NCI-H748 (cell line): ENCODE measurements around the gene RBM8A.
"Not testable (repeated sequence)": the region's sequence is repeated elsewhere in the genome, so short reads cannot be mapped to it uniquely, and the experiment has no call there.

ENCODE experiments used
- DNase-seq: peaks from one replicate; lab custom pipeline; 2025; ENCODE audit not compliant: unreplicated experiment; lab: John Stamatoyannopoulos, UW

RBM8A gene

DNA sequence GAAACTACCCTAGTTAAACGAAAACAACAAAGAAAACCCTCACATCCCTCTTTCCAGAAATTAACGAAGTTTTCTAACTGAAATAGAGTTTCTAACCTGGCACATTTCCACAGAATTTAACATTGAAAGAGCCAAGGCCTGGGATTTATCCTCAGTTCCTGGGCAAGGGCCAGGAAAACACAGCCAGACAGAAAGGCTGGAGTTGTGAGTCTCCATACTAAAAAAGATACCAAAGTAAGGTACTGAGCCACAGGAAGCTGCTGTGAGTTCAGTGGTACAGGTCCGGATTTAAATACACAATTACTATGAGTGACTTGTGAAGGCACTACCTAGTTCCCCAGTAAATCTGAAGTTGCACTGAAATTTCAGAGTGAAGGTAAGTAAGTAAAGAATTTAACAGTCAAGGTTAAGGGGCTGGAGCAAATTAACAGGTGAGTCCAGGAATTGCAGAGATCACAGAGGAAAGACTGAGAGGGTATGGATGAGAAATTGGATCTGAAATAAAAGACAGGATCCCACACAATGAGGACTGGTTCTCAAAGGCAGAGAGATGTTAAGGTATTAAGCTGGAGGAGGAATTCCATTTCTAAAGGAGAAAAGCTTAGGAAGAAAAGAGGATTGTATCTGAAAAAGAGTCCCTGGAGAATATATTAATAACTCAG lies 29.6 kb upstream of the RBM8A start:
- no peak for DNase-seq

GRCh38 chr1:145956361-145956760 lies 29.1 kb upstream of the RBM8A start:
- no peak for DNase-seq

DNA sequence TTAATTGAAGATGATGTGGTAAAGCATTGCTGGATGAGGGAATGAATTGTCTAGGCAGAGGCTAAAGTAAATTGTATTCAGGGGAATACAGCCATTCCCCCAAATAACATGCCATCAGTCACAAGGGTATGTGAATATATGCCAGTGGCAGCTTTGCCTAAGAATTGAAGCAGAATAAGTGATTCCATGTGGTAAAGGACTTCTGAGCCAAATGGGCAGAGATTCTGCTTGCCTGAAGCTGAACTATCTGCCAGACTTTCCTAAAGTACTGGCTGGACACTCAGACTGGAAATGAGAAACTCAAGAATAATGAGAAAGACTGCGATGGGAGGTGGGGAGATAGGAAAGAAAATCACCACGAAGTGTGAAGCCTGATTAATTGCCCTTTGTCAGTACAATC lies 28.2 kb upstream of the RBM8A start:
- DNase-seq = no peak

GRCh38 chr1:145953861-145954260 lies 26.6 kb upstream of the RBM8A start:
- no peak for DNase-seq

DNA sequence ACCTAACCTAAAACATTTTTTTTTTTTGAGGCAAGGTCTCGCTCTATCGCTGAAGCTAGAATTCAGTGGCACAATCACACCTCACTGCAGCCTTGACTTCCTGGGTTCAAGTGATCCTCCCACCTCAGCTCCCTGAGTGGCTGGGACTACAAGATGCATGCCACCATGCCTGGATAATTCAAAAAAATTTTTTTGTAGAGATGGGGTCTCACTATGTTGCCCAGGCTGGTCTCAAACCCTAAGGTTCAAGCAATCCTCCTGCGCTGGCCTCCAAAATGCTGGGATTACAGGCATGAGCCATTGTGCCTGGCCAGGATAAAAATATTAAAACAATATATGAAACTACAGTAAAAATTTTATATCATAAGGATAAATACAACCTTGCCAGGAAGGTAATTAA lies 25.6 kb upstream of the RBM8A start:
- DNase-seq = no peak

DNA sequence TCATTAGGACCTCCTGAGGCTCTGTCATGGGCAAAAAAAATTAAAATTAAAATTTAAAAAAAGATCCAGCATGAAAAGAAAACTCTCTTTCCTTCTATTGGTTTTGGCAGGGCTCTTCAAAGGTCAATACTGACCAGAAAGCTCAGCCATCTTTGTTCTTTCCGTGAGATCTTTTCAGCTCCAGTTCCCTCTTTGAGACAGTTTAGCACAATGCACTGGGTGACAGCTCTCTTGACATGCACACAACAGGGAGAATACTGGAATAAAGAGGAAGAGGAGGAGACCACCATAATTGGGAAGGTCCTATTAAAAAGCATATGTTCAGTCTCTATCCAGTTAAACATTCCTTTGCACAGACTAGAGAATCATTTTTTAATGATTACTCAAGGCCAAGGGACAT lies 24.2 kb upstream of the RBM8A start:
- DNase-seq = no peak

GRCh38 chr1:145949219-145949618 lies 21.9 kb upstream of the RBM8A start:
- no peak for DNase-seq

DNA sequence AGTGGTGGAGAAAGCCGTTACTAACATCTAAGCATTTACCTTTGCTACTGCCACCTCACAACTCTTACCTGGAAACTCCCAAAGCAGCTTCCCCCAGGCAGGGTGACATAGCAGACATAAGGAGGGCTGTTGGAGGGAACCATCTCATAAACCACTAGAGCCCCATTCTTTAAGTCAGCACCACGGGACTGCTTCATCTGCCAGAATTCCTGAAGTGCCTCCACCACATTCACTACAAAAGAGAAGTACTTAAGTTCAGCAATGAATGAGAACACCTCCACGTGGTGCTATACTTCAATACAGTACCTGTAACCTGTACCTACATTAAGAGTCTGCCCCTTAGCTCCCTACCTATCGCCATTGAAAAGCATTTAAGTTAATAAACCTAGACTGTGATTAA lies 20.3 kb upstream of the RBM8A start:
- no peak for DNase-seq

- DNase-seq = no peak
These were observed 19.2 kb upstream of the RBM8A start for GRCh38 chr1:145946477-145946986.

GRCh38 chr1:145944532-145944931 lies 17.2 kb upstream of the RBM8A start:
- DNase-seq = no peak

DNA sequence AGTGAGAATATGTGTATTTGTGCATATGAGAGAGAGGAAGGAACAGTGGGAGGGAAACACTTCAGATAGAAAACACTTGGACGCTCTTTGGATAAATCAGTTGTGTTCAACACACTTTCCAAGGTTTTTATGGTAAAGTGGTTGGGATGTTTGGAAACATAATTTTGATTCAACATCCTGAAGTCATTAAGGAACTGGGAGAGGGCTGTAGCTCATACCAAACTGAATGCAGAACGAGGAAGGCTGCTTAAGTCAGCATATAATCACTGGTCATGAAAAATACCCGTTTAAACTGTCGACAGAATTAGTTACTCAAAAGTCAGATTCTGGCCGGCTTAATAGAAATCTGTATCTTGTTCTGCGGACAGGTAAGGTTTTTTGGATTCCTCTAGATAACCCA lies 15.6 kb upstream of the RBM8A start:
- DNase-seq = no peak

DNA sequence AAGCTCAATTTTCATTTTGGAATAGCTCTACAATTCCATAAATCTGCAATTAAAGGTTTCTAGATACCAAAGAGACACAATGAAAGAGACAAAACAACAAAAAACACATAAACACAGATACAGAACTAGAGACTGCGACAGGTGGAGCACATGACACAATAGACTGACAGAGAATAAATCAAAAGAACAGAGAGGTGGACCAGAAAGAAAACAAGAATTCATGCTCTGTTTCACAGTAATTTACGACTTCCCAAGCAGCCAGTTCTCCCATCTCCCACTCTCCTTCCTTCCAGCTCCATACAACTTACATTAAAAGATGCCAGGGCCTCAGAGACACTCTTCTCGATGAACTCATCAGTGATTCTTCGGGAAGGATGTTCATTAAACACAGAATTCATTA lies 15.1 kb upstream of the RBM8A start:
- peak; percentile 5 for DNase-seq

- DNase-seq = no peak
These were observed 10.2 kb upstream of the RBM8A start for GRCh38 chr1:145937436-145937835.

- DNase-seq = no peak
These were observed 9.0 kb upstream of the RBM8A start for GRCh38 chr1:145936247-145936646.

DNA sequence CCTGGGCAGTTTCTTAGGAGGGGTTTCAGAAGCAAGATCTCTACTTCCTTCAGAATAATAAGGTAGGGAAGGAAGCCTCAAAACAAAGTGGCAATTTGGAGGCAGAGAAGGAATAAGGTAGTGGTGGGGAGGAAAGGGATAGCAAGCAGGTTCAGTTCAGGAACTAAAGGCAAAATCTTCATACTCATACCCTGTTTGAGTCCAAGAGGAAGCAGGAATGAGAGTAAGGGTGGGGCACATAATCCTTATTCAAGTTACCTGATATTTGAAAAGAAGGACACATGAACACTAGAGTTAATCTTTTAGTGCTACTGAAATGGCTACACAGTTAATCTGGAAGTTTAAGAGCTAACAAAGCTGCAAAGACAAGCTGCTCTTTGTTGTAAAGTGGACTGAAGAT lies 8.4 kb upstream of the RBM8A start:
- no peak for DNase-seq

DNA sequence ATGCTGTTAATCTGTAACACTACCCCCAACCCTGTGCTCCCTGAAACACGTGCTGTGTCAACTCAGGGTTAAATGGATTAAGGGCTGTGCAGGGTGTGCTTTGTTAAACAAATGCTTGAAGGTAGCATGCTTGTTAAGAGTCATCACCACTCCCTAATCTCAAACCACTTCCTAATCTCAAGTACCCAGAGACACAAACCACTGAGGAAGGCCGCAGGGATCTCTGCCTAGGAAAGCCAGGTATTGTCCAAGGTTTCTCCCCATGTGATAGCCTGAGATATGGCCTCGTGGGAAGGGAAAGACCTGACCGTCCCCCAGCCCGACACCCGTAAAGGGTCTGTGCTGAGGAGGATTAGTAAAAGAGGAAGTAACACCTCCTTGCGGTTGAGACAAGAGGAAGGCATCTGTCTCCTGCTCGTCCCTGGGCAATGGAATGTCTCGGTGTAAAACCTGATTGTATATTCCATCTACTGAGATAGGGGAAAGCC lies 5.3 kb upstream of the RBM8A start:
- not testable (repeated sequence) for DNase-seq

GRCh38 chr1:145927916-145928643 lies 796 bp upstream of the RBM8A start:
- DNase-seq = peak; percentile 38

GRCh38 chr1:145926686-145927062 lies 610 bp downstream of the RBM8A start:
- peak; percentile 34 for DNase-seq

DNA sequence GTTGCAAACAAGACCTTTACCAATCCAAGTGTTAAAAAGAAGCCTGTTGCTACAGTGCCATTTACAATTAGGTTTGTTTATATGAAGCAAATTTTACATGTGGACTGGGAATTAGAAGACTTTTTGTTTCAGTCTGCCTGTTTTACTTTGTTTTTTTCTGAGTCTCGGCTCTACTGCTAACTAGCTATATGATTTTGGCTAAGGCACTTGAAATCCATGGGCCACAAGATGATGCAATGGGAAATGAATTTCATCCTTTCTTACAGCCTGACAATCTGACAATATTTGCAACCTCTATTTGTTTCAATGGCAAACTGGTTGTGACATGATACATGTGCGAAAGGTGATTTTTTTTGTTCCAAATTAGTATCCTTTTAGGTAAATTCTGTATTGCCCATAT lies 5.0 kb downstream of the RBM8A start:
- DNase-seq = no peak

DNA sequence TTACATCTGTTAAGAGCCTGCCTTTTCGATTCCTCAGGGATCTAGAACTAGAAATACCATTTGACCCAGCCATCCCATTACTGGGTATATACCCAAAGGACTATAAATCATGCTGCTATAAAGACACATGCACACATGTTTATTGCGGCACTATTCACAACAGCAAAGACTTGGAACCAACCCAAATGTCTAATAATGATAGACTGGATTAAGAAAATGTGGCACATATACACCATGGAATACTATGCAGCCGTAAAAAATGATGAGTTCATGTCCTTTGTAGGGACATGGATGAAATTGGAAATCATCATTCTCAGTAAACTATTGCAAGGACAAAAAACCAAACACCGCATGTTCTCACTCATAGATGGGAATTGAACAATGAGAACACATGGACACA lies 7.0 kb downstream of the RBM8A start:
- not testable (repeated sequence) for DNase-seq

DNA sequence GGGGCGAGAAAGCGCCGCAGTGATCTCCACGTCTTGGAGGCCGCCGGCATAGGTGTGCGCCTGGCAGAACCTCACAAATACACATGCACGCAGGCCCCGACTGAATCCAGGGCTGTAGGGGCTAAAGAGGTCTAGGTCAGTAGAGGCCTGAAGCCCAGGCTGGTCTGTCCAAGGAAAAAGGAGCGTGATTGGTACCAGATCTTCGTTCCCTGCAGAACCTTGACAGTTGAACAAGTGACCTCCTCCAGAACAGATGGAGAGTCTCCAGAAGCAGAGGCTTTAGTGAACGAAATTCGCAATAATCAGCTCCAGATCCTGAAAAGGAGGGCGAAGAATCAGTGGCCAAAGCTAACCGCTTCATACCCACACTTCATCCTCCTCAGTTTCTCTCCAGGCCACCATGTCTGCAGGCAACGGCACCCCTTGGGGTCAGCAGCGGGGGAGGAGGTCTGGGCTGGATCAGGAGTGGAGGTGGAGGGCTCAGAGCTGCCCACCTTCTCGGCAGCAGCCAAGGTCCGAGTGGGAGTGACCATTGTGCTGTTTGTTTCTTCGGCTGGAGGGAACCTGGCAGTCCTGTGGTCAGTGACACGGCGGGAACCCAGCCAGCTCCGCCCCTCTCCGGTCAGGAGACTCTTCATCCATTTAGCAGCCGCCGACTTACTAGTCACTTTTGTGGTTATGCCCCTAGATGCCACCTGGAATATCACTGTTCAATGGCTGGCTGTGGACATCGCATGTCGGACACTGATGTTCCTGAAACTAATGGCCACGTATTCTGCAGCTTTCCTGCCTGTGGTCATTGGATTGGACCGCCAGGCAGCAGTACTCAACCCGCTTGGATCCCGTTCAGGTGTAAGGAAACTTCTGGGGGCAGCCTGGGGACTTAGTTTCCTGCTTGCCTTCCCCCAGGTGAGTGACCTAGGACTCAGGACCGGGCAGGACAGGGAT lies 8.0 kb downstream of the RBM8A start:
- peak; percentile 66 for DNase-seq
